GM19395 (cell line): ENCODE measurements around the gene PKN1.
"Not testable (repeated sequence)": the region's sequence is repeated elsewhere in the genome, so short reads cannot be mapped to it uniquely, and the experiment has no call there.

Experiments
- ATAC-seq: cut with Tn5 transposase; IDR thresholded peaks from one replicate; pipeline ENCODE4 v1.9.1; 2021; ENCODE audit warnings: mild to moderate bottlenecking, moderate library complexity; ENCODE audit not compliant: unreplicated experiment

Gene PKN1

DNA sequence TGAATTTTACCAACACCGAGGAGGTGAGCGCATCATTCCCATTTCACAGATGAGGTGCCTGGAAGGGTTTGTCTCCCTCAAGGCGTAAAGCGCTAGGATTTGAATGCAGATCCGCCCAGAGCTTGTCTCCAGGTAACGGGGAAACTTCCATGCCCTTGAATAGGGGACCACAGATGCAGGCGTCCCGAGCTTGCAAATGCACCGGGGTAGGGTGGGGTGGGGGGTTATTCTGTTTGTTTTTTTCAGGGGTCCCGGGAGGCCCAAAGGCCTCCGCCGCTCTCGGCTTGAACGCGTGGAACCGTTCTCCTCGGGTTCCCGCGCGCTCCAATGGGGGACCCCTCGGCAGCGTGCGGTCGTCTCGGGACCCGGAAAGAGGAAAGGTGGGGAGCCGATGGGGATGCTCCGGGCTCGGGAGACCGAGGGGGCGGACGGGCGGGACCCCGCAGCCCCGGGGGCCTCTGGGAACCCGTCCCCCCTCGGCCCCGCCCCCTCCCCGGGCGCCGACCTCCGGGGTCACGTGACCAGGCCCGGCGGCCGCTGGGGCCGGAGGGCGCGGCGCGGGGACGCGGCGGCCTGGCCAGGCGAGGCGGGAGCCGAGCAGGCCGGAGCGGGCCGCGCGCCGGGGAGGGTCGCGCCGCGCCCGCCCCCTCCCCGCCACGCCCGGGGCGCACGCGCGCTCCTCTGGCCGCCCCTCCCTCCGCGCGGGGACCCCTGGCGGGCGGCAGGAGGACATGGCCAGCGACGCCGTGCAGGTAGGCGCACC lies at the start of gene PKN1:
PKN1 (plus strand) TSS at position 516 of the 763 bp plus-strand sequence; CDS start at position 732, 216 bp downstream.
- ATAC-seq = no peak

DNA sequence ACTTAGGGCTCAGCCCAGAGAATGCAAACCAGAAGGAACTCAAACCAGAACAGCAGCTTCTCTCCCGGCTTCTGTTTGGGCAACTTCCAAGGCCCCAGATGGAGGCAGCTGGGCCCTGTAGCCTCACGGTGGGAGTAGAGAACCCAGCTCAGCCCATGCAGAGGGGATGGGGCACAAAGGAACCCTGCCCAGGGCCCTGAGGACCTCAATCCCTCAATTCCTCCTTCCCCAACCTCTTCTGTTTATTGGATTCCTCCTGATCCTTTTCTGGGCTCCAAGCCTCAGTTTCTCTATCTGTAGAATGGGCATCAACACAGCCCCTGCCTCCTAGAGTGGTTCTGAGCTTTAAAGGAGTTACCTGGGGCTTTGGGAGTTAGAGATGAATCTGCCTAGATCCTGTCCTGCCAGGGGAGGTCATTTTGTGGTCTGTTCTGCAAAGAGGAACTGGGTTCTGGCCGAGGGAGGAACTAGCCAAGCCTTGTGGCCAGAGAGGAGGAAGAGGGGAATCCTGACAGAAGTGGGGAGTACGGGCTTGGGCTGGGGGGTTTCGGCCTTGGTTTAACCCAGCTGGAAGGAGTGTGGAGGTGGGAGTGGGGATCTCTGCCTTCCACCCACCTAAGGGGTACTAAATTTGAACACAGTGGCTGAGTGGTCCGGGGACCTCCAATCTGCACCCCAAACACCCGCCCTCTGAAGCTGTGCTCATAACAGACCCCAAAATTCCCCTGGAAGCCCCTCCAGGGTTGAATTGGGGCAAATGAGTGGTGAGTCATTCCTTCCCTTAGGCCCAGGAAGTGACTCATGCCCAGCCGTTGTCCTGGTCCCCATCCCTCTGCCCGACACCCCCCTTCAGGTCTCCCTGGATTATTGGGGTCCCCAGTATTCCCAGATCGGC lies 49.2 kb upstream of the PKN1 start:
- ATAC-seq = no peak

DNA sequence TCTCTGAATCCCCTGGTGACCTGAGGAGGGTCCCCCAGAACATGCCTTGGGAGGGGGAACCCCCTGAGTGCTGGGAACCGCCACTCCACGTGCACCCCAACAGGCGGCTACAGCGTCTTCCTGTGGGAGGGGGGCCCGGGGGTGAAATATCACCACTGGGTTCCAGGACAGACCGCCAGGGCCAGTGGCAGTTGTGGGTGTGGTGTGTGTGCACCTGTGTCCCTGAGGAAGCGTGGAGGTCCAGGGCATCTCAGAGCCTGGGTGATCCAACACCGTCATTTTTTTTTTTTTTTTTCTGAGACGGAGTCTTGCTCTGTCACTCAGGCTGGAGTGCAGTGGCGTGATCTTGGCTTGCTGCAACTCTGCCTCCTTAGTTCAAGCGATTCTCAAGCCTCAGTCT lies 47.6 kb upstream of the PKN1 start:
- ATAC-seq = no peak

DNA sequence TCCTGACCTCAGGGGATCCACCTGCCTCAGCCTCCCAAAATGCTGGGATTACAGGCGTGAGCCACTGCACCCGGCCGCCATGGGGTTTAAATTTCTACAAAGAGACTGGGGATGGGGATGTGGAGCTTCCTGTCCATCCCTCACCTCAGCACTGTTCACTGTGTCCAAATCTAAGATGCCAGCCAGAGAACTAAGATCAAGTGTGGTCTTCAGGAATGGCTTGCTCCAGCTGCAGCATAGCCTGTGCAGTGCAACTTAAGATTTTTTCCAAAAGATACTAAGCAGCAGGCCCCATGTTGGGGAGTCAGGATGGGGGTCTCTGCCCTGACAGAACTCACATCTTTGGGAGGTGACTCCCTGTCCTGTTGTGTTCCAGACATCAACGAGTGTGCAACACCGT lies 42.6 kb upstream of the PKN1 start:
- ATAC-seq = no peak

DNA sequence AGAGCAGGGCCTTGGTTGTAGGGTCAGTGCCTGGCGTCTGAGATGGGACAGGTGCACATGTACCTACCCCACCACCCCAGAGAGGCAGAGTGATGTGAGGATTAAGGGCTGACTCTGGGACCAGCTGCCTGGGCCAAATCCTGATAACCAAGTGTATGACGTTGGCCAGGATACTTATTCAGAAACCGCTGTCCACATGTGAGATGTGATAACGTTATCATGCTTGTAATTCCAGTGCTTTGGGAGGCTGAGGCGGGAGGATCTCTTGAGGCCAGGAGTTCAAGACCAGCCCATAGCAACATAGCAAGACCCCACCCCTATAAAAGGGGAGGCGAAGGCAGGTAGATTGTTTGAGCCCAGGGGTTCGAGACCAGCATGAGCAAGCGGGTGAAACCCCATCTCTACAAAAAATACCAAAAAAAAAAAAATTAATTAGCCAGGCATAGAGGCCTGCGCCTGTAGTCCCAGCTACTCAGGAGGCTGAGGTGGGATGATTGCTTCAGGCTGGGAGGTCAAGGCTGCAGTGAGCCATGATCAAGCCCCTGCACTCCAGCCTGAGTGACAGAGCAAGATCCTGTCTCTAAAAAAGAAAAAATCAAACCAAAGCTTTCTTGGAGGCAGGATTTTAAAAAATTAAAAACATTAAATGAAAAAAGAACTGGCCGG lies 41.8 kb upstream of the PKN1 start:
- no peak for ATAC-seq

DNA sequence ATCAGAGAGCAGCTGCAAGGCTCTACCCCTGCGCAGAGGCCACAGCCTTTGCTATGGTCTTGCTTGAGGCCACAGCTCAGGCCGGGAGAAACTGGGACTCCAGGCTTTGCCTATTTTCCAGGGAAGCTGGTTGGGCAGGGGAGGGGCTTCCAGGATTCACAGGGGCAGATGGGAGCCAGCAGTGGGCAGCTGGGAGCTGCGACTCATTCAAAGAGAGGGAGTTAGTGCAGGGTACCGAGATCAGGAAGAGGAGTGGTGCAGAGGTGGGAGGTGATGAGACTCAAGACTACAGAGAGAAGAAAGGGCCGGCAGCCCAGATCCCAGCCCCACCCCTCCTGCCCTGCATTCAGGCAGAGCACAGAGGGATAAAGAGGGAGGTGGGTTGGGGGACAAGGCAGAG lies 39.8 kb upstream of the PKN1 start:
- ATAC-seq = no peak

DNA sequence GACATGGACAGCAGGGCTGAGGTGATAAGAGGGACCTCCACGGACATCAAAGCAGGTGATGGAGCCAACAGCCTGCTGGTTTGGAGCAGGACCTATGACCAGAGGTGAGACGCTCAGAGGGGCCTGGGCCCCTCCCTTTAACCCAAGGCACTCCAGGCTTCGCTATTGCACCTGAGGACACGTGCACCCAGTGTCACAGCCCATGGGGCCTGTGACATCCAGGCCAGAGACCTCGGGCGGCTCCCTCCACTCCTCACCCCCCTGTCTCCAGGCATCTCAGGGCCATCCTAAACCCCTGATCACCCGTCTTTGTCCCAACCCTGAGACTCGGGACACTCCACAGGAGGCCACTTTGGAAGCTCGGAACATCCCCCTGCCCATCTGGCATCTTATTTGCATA lies 38.9 kb upstream of the PKN1 start:
- ATAC-seq = no peak

DNA sequence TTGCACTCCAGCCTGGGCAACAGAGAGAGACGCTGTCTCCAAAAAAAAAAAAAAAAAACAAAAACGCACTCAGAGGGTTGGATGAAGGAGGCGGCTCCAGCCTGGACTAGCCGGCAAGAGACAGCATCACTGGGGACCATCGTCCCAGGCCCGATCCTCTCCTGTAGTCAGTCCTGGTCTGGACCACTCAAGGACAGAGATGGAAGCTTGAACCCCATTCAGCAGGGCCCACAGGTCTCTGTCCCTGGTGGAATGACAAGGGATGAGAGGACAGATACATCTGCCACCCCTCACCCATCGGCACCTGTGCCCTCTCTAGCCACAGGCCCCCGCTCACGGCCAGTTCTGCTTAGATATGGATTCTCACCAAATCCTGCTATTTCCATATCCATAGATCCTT lies 37.8 kb upstream of the PKN1 start:
- ATAC-seq = no peak

DNA sequence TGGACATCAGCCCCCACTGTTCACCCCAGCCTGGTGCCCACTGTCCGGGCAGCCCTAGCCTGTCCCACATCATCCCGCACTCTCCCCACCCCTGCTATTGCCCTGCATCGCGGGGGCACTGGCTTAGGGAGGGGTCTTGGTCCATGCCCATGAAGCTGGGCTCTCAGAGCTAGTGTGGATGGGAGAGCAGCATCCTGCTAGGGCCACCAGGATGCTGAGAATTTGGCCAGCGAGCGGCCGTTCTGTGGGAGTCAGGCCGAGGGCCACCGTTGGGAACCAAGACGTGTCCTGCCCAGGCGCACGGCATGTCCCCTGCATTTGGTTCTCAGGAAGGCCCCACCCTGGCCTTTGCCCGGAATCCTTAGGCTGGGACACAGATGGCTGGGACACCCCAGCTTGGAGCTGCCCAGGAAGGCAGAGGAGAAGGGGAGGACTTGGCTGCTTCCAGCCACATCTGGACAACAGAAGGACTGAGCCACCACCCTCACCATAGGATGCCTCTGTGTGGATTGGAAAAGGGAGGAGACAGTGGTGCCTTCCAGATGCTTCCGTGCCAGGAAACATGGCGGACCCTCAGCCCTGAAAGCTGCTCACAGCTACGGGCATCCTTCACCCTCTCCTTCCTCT lies 37.3 kb upstream of the PKN1 start:
- ATAC-seq = no peak

DNA sequence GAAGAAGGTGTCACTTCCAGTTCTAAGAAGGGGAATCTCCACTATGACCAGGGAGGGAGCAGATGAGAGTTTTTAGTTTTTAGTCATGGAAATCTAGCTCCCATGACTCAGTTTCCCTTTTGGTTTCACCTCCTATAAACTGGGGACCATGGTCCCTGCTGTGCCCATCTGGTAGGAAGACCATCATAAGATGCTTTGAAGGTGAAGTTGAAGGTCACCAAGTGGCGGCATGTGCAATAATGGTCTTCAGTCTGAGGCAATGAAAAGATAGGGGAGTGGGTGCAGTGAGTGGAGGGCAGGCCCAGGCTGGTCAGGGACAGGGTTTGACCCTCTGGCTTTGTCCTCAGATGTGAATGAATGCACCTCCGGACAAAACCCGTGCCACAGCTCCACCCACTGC lies 36.4 kb upstream of the PKN1 start:
- not testable (repeated sequence) for ATAC-seq

DNA sequence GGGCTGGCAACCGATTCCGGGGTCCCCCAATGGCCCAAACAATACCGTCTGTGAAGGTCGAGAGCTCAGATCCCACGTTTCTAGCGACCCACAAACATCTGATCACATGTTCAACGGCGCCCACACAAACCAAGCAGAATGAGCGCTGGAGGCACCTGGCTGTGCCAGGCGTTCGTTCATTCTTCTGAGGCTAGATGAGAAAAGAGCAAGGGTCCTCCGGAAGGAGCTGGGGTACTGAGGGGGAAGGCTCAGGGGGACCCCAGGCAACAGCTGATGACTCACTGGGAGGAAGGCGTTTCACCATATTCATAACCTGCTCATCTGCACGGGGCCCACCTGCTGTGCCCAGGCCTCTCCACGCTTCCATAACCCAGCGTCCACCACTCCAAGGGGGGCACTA lies 35.9 kb upstream of the PKN1 start:
- ATAC-seq = not testable (repeated sequence)

DNA sequence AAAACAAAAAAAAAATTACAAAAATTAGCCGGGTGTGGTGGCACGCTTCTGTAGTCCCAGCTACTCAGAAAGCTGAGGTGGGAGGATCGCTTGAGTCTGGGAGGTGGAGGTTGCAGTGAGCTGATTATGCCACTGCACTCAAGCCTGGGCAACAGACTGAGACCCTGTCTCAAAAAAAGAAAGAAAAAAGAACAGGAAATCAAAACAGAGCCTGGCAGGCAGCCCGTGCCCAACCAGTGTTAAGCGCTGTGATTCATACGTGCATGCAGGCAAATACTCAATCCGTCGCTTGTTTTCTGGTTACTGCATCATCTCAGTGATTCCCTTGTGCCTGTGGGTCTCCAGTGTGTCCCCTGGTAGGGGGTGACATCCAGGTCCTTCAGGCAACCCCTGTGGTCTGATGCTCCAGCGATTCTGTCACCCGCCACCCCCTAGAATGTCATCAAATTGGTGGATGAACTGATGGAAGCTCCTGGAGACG lies 32.1 kb upstream of the PKN1 start:
- no peak for ATAC-seq

DNA sequence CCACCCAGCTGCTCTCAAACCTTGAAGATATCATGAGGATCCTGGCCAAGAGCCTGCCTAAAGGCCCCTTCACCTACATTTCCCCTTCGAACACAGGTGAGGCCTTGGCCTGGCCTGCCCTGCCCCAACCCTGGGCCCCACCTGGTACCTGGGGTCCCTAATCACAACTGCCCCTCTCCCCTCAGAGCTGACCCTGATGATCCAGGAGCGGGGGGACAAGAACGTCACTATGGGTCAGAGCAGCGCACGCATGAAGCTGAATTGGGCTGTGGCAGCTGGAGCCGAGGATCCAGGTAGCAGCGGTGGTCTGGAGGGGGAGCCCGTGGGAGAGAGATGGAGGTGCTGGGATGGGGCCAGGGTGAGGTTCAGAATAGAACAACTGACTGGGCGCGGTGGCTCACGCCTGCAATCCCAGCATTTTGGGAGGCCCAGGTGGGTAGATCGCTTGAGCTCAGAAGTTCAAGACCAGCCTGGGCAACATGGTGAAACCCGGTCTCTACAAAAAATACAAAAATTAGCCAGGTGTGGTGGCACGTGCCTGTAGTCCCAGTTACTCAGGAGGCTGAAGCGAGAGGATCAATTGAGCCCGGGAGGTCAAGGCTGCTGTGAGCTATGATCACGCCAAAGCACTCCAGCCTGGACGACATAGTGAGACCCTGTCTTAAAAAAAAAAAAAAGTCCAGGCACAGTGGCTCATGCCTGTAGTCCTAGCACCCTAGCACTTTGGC lies 31.5 kb upstream of the PKN1 start:
- no peak for ATAC-seq

DNA sequence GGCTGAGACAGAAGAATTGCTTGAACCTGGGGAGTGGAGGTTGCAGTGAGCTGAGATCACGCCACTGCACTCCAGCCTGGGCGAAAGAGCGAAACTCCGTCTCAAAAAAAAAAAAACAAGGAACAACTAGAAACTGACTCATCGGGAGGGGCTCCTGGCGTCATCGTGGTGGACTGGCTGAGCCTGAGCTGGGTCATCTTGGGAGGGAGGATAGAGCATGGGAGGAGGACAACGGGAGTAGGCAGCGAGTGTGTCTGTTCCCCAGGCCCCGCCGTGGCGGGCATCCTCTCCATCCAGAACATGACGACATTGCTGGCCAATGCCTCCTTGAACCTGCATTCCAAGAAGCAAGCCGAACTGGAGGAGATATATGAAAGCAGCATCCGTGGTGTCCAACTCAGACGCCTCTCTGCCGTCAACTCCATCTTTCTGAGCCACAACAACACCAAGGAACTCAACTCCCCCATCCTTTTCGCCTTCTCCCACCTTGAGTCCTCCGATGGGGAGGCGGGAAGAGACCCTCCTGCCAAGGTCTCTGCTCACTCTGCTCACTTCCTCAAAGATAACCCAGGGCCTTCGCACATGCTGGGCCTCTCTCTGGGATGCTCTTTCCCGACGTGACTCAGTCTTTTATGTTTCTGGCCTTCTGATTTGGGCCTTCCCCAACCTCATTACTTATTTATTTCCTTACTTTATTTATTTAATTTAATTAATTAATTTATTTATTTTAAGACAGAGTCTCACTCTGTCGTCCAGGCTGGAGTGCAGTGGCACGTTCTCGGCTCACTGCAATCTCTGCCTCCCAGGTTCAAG lies 30.6 kb upstream of the PKN1 start:
- no peak for ATAC-seq

GRCh38 chr19:14403145-14403930 lies 29.8 kb upstream of the PKN1 start:
- not testable (repeated sequence) for ATAC-seq

DNA sequence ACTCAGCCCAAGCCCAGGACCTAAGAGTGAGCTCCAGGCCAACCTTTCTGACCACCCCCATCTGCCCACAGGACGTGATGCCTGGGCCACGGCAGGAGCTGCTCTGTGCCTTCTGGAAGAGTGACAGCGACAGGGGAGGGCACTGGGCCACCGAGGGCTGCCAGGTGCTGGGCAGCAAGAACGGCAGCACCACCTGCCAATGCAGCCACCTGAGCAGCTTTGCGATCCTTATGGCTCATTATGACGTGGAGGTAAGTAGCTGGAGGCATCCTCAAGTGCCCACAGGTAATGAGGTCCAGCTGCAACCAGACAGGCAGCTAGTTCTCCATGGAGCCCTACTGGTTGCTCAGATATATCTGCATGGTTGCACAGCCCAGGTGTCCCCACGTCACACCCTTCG lies 28.8 kb upstream of the PKN1 start:
- no peak for ATAC-seq

DNA sequence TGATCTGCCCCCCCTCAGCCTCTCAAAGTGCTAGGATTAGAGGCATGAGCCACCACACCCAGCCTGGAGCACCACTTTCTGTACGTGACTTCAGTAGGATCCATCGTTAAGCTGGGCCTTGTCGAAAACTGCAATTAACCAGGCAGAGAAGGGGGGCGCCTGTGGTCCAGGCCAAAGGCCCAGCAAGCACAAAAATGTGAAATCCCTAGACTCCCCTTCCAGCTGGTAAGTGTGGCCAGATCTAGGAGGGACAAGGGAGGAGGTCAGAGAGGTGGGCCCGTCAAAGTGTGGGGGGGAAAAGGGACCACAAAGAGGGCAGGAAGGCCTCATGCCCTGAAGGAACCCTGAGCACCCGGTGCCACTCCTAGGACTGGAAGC lies 27.7 kb upstream of the PKN1 start:
- ATAC-seq = no peak

GRCh38 chr19:14405758-14406644 lies 27.1 kb upstream of the PKN1 start:
- peak; percentile 65 for ATAC-seq
